GM19043 (cell line): ENCODE measurements around the gene TRMT61A.

ENCODE experiments used
- ATAC-seq: cut with Tn5 transposase; IDR thresholded peaks from one replicate; pipeline ENCODE4 v1.9.1; 2021; ENCODE audit warnings: low read depth; ENCODE audit not compliant: unreplicated experiment

The TRMT61A gene

GRCh38 chr14:103533999-103534575 is 5.1 kb downstream of the TRMT61A start:
- no peak for ATAC-seq

- ATAC-seq: no peak
Measured at GRCh38 chr14:103534576-103535061, 5.6 kb downstream of the TRMT61A start.

GRCh38 chr14:103535081-103535890 is 6.3 kb downstream of the TRMT61A start:
- no peak for ATAC-seq

GRCh38 chr14:103535891-103536565 is 7.0 kb downstream of the TRMT61A start:
- no peak for ATAC-seq

- no peak for ATAC-seq
Measured at GRCh38 chr14:103536693-103537092, 7.7 kb downstream of the TRMT61A start.

- ATAC-seq: no peak
Measured at GRCh38 chr14:103537175-103537990, 8.4 kb downstream of the TRMT61A start.

GRCh38 chr14:103538291-103539055 is 9.5 kb downstream of the TRMT61A start:
- no peak for ATAC-seq

GRCh38 chr14:103539056-103539825 is 10.2 kb downstream of the TRMT61A start:
- no peak for ATAC-seq

- ATAC-seq: no peak
Measured at GRCh38 chr14:103540821-103541708, 12.1 kb downstream of the TRMT61A start.

- no peak for ATAC-seq
Measured at GRCh38 chr14:103541709-103542604, 13.0 kb downstream of the TRMT61A start.

GRCh38 chr14:103542605-103543088 is 13.7 kb downstream of the TRMT61A start:
- ATAC-seq: no peak

GRCh38 chr14:103543140-103543539 is 14.1 kb downstream of the TRMT61A start:
- no peak for ATAC-seq

- ATAC-seq: no peak
Measured at GRCh38 chr14:103543721-103544387, 14.9 kb downstream of the TRMT61A start.

GRCh38 chr14:103544388-103545218 is 15.6 kb downstream of the TRMT61A start:
- ATAC-seq: no peak

- ATAC-seq: no peak
Measured at GRCh38 chr14:103545219-103545914, 16.4 kb downstream of the TRMT61A start.
